HG02852 (cell line): ENCODE results near the gene TRABD.

Experiments used
- ATAC-seq: cut with Tn5 transposase; IDR thresholded peaks from one replicate; pipeline ENCODE4 v1.9.1; 2021; ENCODE audit warnings: mild to moderate bottlenecking, moderate library complexity; ENCODE audit not compliant: unreplicated experiment

The TRABD gene

GRCh38 chr22:50216684-50217520 is 31.2 kb downstream of the TRABD start:
- no peak for ATAC-seq

GRCh38 chr22:50217543-50218152 is 31.9 kb downstream of the TRABD start:
- ATAC-seq, result no peak

- no peak for ATAC-seq
These were observed 32.7 kb downstream of the TRABD start for GRCh38 chr22:50218153-50218995.

GRCh38 chr22:50218996-50219727 is 33.4 kb downstream of the TRABD start:
- no peak for ATAC-seq

- ATAC-seq, result no peak
These were observed 34.3 kb downstream of the TRABD start for GRCh38 chr22:50219800-50220602.

GRCh38 chr22:50220603-50221409 is 35.1 kb downstream of the TRABD start:
- ATAC-seq, result no peak

GRCh38 chr22:50221410-50222300 is 35.9 kb downstream of the TRABD start:
- no peak for ATAC-seq

GRCh38 chr22:50222508-50222907 is 36.8 kb downstream of the TRABD start:
- no peak for ATAC-seq

GRCh38 chr22:50224071-50224470 is 38.4 kb downstream of the TRABD start:
- ATAC-seq, result no peak

- ATAC-seq, result no peak
These were observed 39.7 kb downstream of the TRABD start for GRCh38 chr22:50225200-50225969.

GRCh38 chr22:50226063-50226874 is 40.6 kb downstream of the TRABD start:
- no peak for ATAC-seq

GRCh38 chr22:50226875-50227165 is 41.1 kb downstream of the TRABD start:
- no peak for ATAC-seq

- ATAC-seq, result no peak
These were observed 42.0 kb downstream of the TRABD start for GRCh38 chr22:50227579-50228215.

GRCh38 chr22:50228366-50228765 is 42.7 kb downstream of the TRABD start:
- no peak for ATAC-seq

GRCh38 chr22:50229370-50229769 is 43.7 kb downstream of the TRABD start:
- ATAC-seq, result no peak

GRCh38 chr22:50232481-50233151 is 46.9 kb downstream of the TRABD start:
- no peak for ATAC-seq
